SIG-M5 (cell line): ENCODE measurements around the gene MCAM.

Source experiments
- DNase-seq: peaks from one replicate; lab custom pipeline; 2025; lab: John Stamatoyannopoulos, UW

Gene MCAM

GRCh38 chr11:119262668-119263351 lies 54.1 kb downstream of the MCAM start:
- DNase-seq: no peak

GRCh38 chr11:119258983-119259382 lies 57.9 kb downstream of the MCAM start:
- DNase-seq: no peak
